Pancreas (tissue), 10 donors: ENCODE results near the gene MYZAP. TPM values are rescaled to one million over a fixed set of nuclear protein-coding genes. Genes with fewer than 3 reads are reported as not detected.
A peak's percentile ranks its signal among the peaks of the same experiment; 100 is the strongest.

Experiments used
- ATAC-seq, 4 donors: fragments of 200-7000 bp; cut with Tn5 transposase; one replicate each; pipeline versions ENCODE4 v1.8.0 to v1.9.1; 2020; ENCODE audit warnings: mild to moderate bottlenecking in 4 of 4, moderate library complexity in 4 of 4
- DNase-seq, 6 donors: peaks; one replicate each; pipeline ENCODE4 v3.0.0-alpha.2; 2020
- FAIRE-seq: peaks from 2 replicates; lab custom pipeline; 2012; peaks lifted over from hg19 to GRCh38; lab: Jason Lieb, UNC
- H3K27ac ChIP-seq, 4 donors: fragments of 200-600 bp; sonication (generic); 1 replicate in 3 of 4; 2 replicates in 1 of 4; pipeline versions ENCODE4 v1.5.0 to v1.8.0; 2020
- H3K27me3 ChIP-seq, 4 donors: fragments of 200-600 bp; one replicate each; pipeline ENCODE4 v1.8.0; 2021
- H3K36me3 ChIP-seq, 3 donors: fragments of 200-600 bp; sonication (generic) in 1 of 3; one replicate each; pipeline versions ENCODE4 v1.5.0 to v1.8.0; 2020 to 2021
- H3K4me1 ChIP-seq, 3 donors: fragments of 200-600 bp; one replicate each; pipeline ENCODE4 v1.8.0; 2021
- H3K4me3 ChIP-seq, 4 donors: fragments of 200-600 bp; sonication (generic) in 2 of 4; one replicate each; pipeline versions ENCODE4 v1.5.0 to v1.8.0; 2020 to 2021
- H3K9me3 ChIP-seq, 4 donors: fragments of 200-600 bp; one replicate each; pipeline ENCODE4 v1.8.0; 2021
- CTCF ChIP-seq, 4 donors: fragments of 200-600 bp; sonication (generic) in 3 of 4; IDR thresholded peaks; one replicate each; pipeline versions ENCODE4 v1.5.0 to v1.8.0; 2021; ENCODE audit warnings: antibody characterized with exemption in 4 of 4
- WGBS, 2 donors: extraction: QIAGEN DNeasy Blood & Tissue Kit; methylation state at CpG; one replicate each; pipeline ENCODE4 v1.1.7; 2013; 5-methylcytosine and 5-hydroxymethylcytosine counted together
- intact Hi-C, 3 donors: fragments of 100-400 bp; cut with DNase I; formaldehyde crosslinking; loops; one replicate each; pipeline versions ENCODE4 v1.11.1 to v1.14.2; 2022
- polyA plus RNA-seq, 2 donors: library from polyadenylated mRNA; stranded (reverse); fragments of 200-250 nt; gene quantifications; one replicate each; pipeline ENCODE4 v1.2.3, GENCODE V29; 2013
- total RNA-seq, 6 donors: library from RNA; stranded (reverse); fragmentation: NEBNext Ultra II Directional in 4 of 6; extraction: Animal tissue kit (Norgen Biotek cat#: 25700) in 4 of 6; gene quantifications; one replicate each; pipeline versions ENCODE4 v1.2.1 to v1.2.4, GENCODE V29; 2021 to 2023
- donor health status: healthy with polysubstance abuse.
- donor health status: DM: no; HTN: no; CAD: no; lungs with moderate emphysema.
- donor health status: DM: no; HTN: no; CAD: no.
- donor health status: control.
- donor health status: control.
- donor health status: Bipolar disorder and iron deficiency.
- donor health status: DM: yes; HTN: yes; CAD: no.
- donor health status: DM: no; HTN: no; CAD: no.
- donor health status: DM: no; HTN: no; CAD: no.
- donor health status: DM: yes; HTN: yes; CAD: no.

MYZAP gene
- total and polyA plus RNA-seq, 8 donors = 5.4 to 13.4 (median 9.4) TPM

DNA sequence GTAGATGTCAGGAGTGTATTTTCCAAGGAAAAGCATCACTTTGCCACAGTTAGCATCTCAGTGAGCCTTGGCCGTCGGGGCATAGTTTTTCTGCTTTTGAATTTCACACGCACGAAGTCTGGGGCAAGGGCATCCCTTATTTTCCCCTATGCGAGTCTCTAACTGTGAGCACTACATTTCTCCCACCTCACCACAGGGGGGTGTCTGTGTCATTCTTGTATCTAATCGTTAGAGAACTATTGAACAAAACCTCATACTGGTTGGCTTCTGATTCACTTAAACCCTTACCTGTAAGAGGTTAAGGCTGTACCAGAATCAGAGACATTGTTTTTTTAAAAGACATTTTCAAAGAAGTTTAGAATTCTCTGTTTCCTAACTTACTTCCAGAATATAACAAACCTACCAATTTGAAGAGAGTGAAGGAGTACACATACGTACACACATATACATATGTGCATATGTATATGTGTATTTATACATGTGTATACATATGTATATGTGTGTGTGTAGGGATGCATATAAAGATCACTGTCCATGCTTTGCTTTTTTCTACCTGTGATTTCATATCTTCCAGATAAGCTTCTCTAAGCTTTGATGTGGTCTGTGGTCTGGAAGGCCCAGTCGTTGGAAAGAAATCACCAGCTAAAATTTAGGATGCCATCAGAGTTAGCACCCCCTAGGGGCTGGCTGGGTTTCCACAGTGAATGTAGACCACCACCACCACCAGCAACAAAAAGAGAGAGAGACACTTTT is 49.4 kb downstream of the MYZAP start:
- no peak for DNase-seq
- 67 to 69% methylated on average over 8 of the region's 8 CpGs for WGBS, 2 donors
- H3K27ac ChIP-seq = no peak overlapping the region
- peak in 3 of 4 donors; percentile 74 to 80 (median 74) for ATAC-seq
- peaks cover 0 to 5% (median 2%) of the 10 kb centered on the region in 3 donors for H3K4me1 ChIP-seq
- peak in 3 of 4 donors; percentile 14 to 17 (median 16) for TF ChIP-seq CTCF (IDR thresholded peaks at IDR 0.05)
- H3K36me3 ChIP-seq = peaks cover 0 to 54% (median 0%) of the 10 kb centered on the region in 3 donors
- intact Hi-C loops = no loop called here
- no peaks in the 10 kb centered on the region for H3K9me3 ChIP-seq
- H3K4me3 ChIP-seq = no peak overlapping the region
- no peaks in the 10 kb centered on the region for H3K27me3 ChIP-seq
- FAIRE-seq = no peak

- FAIRE-seq (no peak), DNase-seq (no peak), ATAC-seq (no peak)
- Histone ChIP-seq H3K36me3 (peaks cover 0 to 32% (median 0%) of the 10 kb centered on the region in 3 donors), H3K27me3 (no peaks in the 10 kb centered on the region), H3K4me3 (no peak overlapping the region), H3K9me3 (no peaks in the 10 kb centered on the region), H3K4me1 (peaks cover 10 to 16% (median 12%) of the 10 kb centered on the region in 3 donors), H3K27ac (no peak overlapping the region)
- no peak for TF ChIP-seq CTCF (IDR thresholded peaks at IDR 0.05)
- intact Hi-C loops = no loop called here
- WGBS, 2 donors = 93 to 95% methylated on average over 4 of the region's 4 CpGs
Measured at GRCh38 chr15:57643826-57644225, 52.1 kb downstream of the MYZAP start.

DNA sequence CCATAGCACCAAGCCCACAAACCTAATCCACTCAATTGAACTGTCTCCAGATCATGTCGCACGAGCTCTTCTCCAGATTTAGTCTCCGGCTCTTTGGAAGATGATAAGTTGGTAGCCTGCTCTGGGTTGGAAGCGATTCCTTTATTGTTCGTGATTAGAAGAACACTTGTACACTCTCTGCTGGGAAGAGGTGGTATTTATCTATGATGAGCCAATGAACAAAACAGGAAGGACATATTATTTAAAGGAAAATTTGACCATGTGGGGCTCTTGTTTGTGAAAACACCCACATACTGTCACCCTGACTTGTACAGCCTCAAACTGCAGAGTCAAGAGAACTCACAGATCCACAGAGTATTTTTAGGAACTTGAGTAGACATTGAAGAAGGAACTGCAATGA is 54.4 kb downstream of the MYZAP start:
- no peak for DNase-seq
- ATAC-seq = no peak
- H3K4me1 ChIP-seq = peaks cover 10 to 16% (median 12%) of the 10 kb centered on the region in 3 donors
- 90 to 94% methylated on average over 5 of the region's 5 CpGs for WGBS, 2 donors
- H3K36me3 ChIP-seq = peaks cover 0 to 11% (median 0%) of the 10 kb centered on the region in 3 donors
- no peaks in the 10 kb centered on the region for H3K9me3 ChIP-seq
- H3K27ac ChIP-seq = no peak overlapping the region
- no peaks in the 10 kb centered on the region for H3K27me3 ChIP-seq
- FAIRE-seq = no peak
- intact Hi-C loops = no loop called here
- no peak for TF ChIP-seq CTCF (IDR thresholded peaks at IDR 0.05)
- no peak overlapping the region for H3K4me3 ChIP-seq

GRCh38 chr15:57647071-57647790 is 55.5 kb downstream of the MYZAP start:
- FAIRE-seq (no peak), DNase-seq (no peak), ATAC-seq (peak; percentile 25 to 63 (median 43))
- WGBS, 2 donors = 17 to 28% methylated on average over 6 of the region's 6 CpGs
- intact Hi-C loops = no loop called here
- no peak overlapping the region for H3K4me3 ChIP-seq
- no peak for TF ChIP-seq CTCF (IDR thresholded peaks at IDR 0.05)
- H3K4me1 ChIP-seq = peaks cover 10 to 16% (median 12%) of the 10 kb centered on the region in 3 donors
- no peaks in the 10 kb centered on the region for H3K27me3 ChIP-seq
- peak overlapping the region in 1 of 4 donors; percentile 45 for H3K27ac ChIP-seq
- H3K36me3 ChIP-seq = peaks cover 0 to 1% (median 0%) of the 10 kb centered on the region in 3 donors
- no peaks in the 10 kb centered on the region for H3K9me3 ChIP-seq
